HG02678 (cell line): Measurements from ENCODE around the gene PAPPA.

ENCODE experiments used
- ATAC-seq: cut with Tn5 transposase; IDR thresholded peaks from one replicate; pipeline ENCODE4 v1.9.1; 2021; ENCODE audit warnings: mild to moderate bottlenecking, moderate library complexity; ENCODE audit not compliant: unreplicated experiment

PAPPA gene

GRCh38 chr9:116304761-116305160, 151.2 kb downstream of the PAPPA start:
- no peak for ATAC-seq

GRCh38 chr9:116308076-116308475, 154.5 kb downstream of the PAPPA start:
- no peak for ATAC-seq

GRCh38 chr9:116309900-116310611, 156.5 kb downstream of the PAPPA start:
- no peak for ATAC-seq

GRCh38 chr9:116312221-116312620, 158.6 kb downstream of the PAPPA start:
- no peak for ATAC-seq

- ATAC-seq = no peak
These were observed 160.0 kb downstream of the PAPPA start for GRCh38 chr9:116313638-116314037.

- ATAC-seq = no peak
These were observed 162.7 kb downstream of the PAPPA start for GRCh38 chr9:116316246-116316645.

GRCh38 chr9:116317503-116317902, 163.9 kb downstream of the PAPPA start:
- no peak for ATAC-seq

- ATAC-seq = no peak
These were observed 165.1 kb downstream of the PAPPA start for GRCh38 chr9:116318468-116319374.

GRCh38 chr9:116319480-116319879, 165.9 kb downstream of the PAPPA start:
- ATAC-seq = no peak

GRCh38 chr9:116320290-116320689, 166.7 kb downstream of the PAPPA start:
- no peak for ATAC-seq

GRCh38 chr9:116322521-116322920, 168.9 kb downstream of the PAPPA start:
- ATAC-seq = no peak

GRCh38 chr9:116323012-116323411, 169.4 kb downstream of the PAPPA start:
- no peak for ATAC-seq

GRCh38 chr9:116323571-116323970, 170.0 kb downstream of the PAPPA start:
- no peak for ATAC-seq

- no peak for ATAC-seq
These were observed 172.3 kb downstream of the PAPPA start for GRCh38 chr9:116325924-116326323.

- no peak for ATAC-seq
These were observed 174.3 kb downstream of the PAPPA start for GRCh38 chr9:116327701-116328405.

GRCh38 chr9:116329470-116329869, 175.9 kb downstream of the PAPPA start:
- ATAC-seq = no peak

- no peak for ATAC-seq
These were observed 177.7 kb downstream of the PAPPA start for GRCh38 chr9:116331241-116331640.

GRCh38 chr9:116332090-116332489, 178.5 kb downstream of the PAPPA start:
- ATAC-seq = no peak

- no peak for ATAC-seq
These were observed 179.7 kb downstream of the PAPPA start for GRCh38 chr9:116333254-116333653.

GRCh38 chr9:116334546-116335150, 181.1 kb downstream of the PAPPA start:
- no peak for ATAC-seq

GRCh38 chr9:116335392-116335791, 181.8 kb downstream of the PAPPA start:
- ATAC-seq = no peak
